Measurements from ENCODE around the gene CERKL.

GRCh38 chr2:181673173-181673572 lies 16.3 kb upstream of the CERKL start:
- TF ChIP-seq, protein P1, sequence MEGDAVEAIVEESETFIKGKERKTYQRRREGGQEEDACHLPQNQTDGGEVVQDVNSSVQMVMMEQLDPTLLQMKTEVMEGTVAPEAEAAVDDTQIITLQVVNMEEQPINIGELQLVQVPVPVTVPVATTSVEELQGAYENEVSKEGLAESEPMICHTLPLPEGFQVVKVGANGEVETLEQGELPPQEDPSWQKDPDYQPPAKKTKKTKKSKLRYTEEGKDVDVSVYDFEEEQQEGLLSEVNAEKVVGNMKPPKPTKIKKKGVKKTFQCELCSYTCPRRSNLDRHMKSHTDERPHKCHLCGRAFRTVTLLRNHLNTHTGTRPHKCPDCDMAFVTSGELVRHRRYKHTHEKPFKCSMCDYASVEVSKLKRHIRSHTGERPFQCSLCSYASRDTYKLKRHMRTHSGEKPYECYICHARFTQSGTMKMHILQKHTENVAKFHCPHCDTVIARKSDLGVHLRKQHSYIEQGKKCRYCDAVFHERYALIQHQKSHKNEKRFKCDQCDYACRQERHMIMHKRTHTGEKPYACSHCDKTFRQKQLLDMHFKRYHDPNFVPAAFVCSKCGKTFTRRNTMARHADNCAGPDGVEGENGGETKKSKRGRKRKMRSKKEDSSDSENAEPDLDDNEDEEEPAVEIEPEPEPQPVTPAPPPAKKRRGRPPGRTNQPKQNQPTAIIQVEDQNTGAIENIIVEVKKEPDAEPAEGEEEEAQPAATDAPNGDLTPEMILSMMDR (conservative IDR thresholded peaks at IDR 0.05; ENCODE audit: low read length): no peak
- TF ChIP-seq EZH2phosphoT487 (IDR thresholded peaks at IDR 0.05; ENCODE audit: borderline replicate concordance): no peak

Measured in Loucy (cell line).